ENCODE measurements around the gene RNASEL. TPM values are rescaled to one million over a fixed set of nuclear protein-coding genes. Genes with fewer than 3 reads are reported as not detected.

RNASEL gene
- total RNA-seq, 1 donor from 2014 or later, result 4.2 TPM

DNA sequence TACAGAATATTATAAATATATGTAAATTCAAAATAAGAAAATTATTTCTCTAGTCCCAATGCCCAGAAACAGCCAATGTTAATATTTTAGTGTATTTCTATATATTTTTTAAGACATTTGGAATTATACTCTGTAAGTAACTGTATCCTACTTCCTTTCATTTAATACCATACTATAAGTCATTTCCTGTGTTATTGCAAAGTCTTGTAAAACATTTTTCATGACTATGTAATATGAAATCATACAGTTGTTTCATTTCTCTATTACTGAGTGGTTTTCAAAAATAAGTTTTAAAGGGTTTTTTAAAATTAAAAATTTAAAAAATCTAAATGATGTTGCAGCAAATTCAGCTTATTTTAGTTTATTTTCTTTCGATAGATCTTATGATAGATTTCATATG is 2.0 kb downstream of the RNASEL start:
- Histone ChIP-seq H3K4me3 (ENCODE audit: low read length in 3 of 3) (no peak overlapping the region), H3K9me3 (ENCODE audit: control insufficient read depth in 3 of 3, low read length in 3 of 3) (no peaks in the 10 kb centered on the region), H3K9ac (ENCODE audit: low read depth in 1 of 3, low read length in 3 of 3) (no peak overlapping the region), H3K36me3 (ENCODE audit: control insufficient read depth in 3 of 3, insufficient read depth in 3 of 3, low read length in 3 of 3) (peaks cover 2 to 16% (median 15%) of the 10 kb centered on the region in 3 donors), H3K27ac (ENCODE audit: low read depth, low read length) (no peak overlapping the region), H3K4me1 (ENCODE audit: control insufficient read depth in 3 of 3, insufficient read depth in 3 of 3, low read length in 3 of 3) (peaks cover 9 to 21% (median 11%) of the 10 kb centered on the region in 3 donors), H3K27me3 (ENCODE audit: control insufficient read depth in 3 of 3, insufficient read depth in 3 of 3, low read length in 3 of 3) (no peaks in the 10 kb centered on the region)

DNA sequence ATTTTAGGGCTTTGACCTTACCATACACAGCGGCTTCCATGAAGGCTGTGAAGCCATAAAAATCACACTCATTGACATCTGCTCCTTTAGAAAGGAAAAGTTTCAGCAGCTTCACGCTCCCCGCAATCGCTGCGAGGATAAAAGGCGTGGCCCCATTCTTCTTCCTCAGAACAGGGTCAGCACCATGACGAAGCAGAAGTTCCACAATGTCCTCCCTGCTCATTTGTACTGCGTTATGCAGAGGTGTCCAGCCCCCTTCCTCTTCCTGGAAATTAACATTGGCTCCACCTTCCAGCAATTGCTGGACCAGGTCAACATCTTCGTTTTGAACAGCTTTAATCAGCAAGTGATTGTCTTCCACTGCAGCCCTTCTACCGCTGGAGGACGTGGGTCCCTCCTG is 2.7 kb downstream of the RNASEL start:
- peaks cover 2 to 19% (median 17%) of the 10 kb centered on the region in 3 donors for H3K36me3 ChIP-seq (ENCODE audit: control insufficient read depth in 3 of 3, insufficient read depth in 3 of 3, low read length in 3 of 3)

DNA sequence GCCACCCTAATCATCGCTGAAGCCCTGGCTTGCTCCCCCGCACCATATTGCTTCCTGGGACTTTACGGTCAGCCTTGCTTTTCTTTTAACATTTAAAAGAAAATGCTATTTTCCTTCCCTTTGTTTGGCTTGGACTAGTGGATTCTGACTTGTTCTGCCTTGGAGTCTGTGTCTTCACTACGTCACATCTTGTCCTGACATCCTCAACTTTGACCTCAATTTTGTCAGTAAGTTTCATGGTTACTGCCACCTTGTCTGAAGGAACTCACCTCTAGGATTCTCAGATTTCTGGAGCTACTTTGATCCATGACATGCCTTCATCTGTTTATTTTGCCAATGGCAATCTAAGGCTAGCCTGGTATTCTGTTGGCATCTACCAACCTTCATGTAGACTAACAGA is 4.3 kb downstream of the RNASEL start:
- peaks cover 11 to 34% (median 31%) of the 10 kb centered on the region in 3 donors for H3K36me3 ChIP-seq (ENCODE audit: control insufficient read depth in 3 of 3, insufficient read depth in 3 of 3, low read length in 3 of 3)
- H3K4me1 ChIP-seq (ENCODE audit: control insufficient read depth in 3 of 3, insufficient read depth in 3 of 3, low read length in 3 of 3), result peaks cover 9 to 21% (median 11%) of the 10 kb centered on the region in 3 donors
- H3K27me3 ChIP-seq (ENCODE audit: control insufficient read depth in 3 of 3, insufficient read depth in 3 of 3, low read length in 3 of 3), result no peaks in the 10 kb centered on the region
- no peak overlapping the region for H3K4me3 ChIP-seq (ENCODE audit: low read length in 3 of 3)
- H3K27ac ChIP-seq (ENCODE audit: low read depth, low read length), result no peak overlapping the region
- no peaks in the 10 kb centered on the region for H3K9me3 ChIP-seq (ENCODE audit: control insufficient read depth in 3 of 3, low read length in 3 of 3)
- H3K9ac ChIP-seq (ENCODE audit: low read depth in 1 of 3, low read length in 3 of 3), result no peak overlapping the region

More for the DNA sequence above, 2.7 kb downstream of the RNASEL start:
- Histone ChIP-seq H3K9me3 (ENCODE audit: control insufficient read depth in 3 of 3, low read length in 3 of 3) (no peaks in the 10 kb centered on the region), H3K27me3 (ENCODE audit: control insufficient read depth in 3 of 3, insufficient read depth in 3 of 3, low read length in 3 of 3) (no peaks in the 10 kb centered on the region), H3K4me1 (ENCODE audit: control insufficient read depth in 3 of 3, insufficient read depth in 3 of 3, low read length in 3 of 3) (peaks cover 9 to 21% (median 11%) of the 10 kb centered on the region in 3 donors), H3K4me3 (ENCODE audit: low read length in 3 of 3) (no peak overlapping the region), H3K9ac (ENCODE audit: low read depth in 1 of 3, low read length in 3 of 3) (no peak overlapping the region), H3K27ac (ENCODE audit: low read depth, low read length) (no peak overlapping the region)

DNA sequence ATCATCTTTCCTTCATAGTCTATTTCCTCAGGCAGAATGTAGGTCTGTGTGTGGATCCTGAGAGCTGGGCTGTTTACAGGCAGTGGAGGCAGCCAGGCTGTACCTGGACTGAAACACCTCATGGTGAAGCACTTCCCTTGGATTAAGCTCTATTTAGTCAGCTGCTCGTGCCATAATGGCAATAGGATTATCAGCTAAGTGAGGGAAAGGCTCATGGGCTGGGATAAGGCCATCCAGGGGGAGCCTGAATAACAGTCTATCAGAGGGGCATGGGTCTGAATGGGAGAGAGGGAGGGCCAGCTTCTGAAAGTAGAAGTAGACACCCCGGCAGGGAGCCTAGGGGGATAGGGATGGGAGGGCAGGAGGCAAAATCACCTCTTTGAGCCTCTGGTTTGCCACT is 8.3 kb downstream of the RNASEL start:
- H3K4me3 ChIP-seq (ENCODE audit: low read length in 3 of 3), result no peak overlapping the region
- H3K36me3 ChIP-seq (ENCODE audit: control insufficient read depth in 3 of 3, insufficient read depth in 3 of 3, low read length in 3 of 3), result peaks cover 10 to 36% (median 34%) of the 10 kb centered on the region in 3 donors
- H3K27ac ChIP-seq (ENCODE audit: low read depth, low read length), result no peak overlapping the region
- H3K4me1 ChIP-seq (ENCODE audit: control insufficient read depth in 3 of 3, insufficient read depth in 3 of 3, low read length in 3 of 3), result peaks cover 0 to 9% (median 0%) of the 10 kb centered on the region in 3 donors
- H3K9me3 ChIP-seq (ENCODE audit: control insufficient read depth in 3 of 3, low read length in 3 of 3), result no peaks in the 10 kb centered on the region
- no peaks in the 10 kb centered on the region for H3K27me3 ChIP-seq (ENCODE audit: control insufficient read depth in 3 of 3, insufficient read depth in 3 of 3, low read length in 3 of 3)
- no peak overlapping the region for H3K9ac ChIP-seq (ENCODE audit: low read depth in 1 of 3, low read length in 3 of 3)

DNA sequence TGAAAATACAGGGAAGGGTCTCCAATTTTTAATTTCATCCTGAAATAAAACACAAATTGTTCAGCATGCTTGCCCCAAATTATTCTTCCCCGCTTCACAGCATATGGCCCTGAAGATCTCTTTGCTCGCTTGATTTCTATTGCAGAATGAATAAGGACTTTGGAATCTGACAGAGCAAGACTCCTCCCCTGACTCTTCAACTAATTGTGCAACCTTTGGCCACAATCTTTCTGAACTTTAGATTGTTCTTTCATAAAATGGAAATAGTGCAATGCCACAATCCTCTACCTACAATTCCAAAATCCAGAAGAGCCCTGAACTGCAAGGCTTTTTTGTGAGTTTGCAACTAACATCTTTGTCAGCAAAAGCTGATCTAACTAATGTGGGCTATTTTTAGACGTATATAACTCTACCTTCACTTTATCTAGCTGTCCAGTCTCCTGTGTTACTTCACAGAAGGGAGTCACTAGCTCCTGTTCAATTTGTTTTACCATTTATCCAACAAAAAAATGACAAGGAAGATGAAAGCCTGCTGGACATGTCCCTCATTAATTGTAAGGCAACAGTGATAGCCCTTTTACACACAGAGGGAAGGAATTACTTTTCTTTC is 13.4 kb downstream of the RNASEL start:
- Histone ChIP-seq H3K4me1 (ENCODE audit: control insufficient read depth in 3 of 3, insufficient read depth in 3 of 3, low read length in 3 of 3) (peaks cover 0 to 5% (median 0%) of the 10 kb centered on the region in 3 donors), H3K27ac (ENCODE audit: low read depth, low read length) (no peak overlapping the region), H3K27me3 (ENCODE audit: control insufficient read depth in 3 of 3, insufficient read depth in 3 of 3, low read length in 3 of 3) (no peaks in the 10 kb centered on the region), H3K9ac (ENCODE audit: low read depth in 1 of 3, low read length in 3 of 3) (no peak overlapping the region), H3K9me3 (ENCODE audit: control insufficient read depth in 3 of 3, low read length in 3 of 3) (no peaks in the 10 kb centered on the region), H3K36me3 (ENCODE audit: control insufficient read depth in 3 of 3, insufficient read depth in 3 of 3, low read length in 3 of 3) (peaks cover 10 to 27% (median 25%) of the 10 kb centered on the region in 3 donors), H3K4me3 (ENCODE audit: low read length in 3 of 3) (no peak overlapping the region)

DNA sequence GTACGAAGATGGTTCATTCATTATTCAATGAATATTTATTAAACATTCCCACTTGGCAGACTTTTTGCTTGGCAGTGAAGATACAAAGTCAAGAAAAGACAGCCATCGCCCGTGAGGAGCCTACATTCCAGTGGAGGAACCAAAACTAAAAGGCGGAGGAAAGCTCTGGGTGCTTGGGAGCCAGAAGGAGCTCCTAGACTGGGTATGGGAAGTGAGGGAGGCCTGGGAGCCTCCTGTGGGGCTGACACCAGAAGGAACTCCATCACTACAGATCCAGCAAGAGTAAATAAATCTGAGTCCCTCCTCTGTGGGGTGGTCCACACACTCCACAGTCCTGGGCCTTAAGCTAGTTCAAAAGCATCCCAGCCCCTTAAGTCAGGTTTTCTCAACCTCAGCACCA is 14.9 kb downstream of the RNASEL start:
- Histone ChIP-seq H3K27ac (ENCODE audit: low read depth, low read length) (no peak overlapping the region), H3K36me3 (ENCODE audit: control insufficient read depth in 3 of 3, insufficient read depth in 3 of 3, low read length in 3 of 3) (peaks cover 0 to 12% (median 10%) of the 10 kb centered on the region in 3 donors), H3K4me3 (ENCODE audit: low read length in 3 of 3) (no peak overlapping the region), H3K9me3 (ENCODE audit: control insufficient read depth in 3 of 3, low read length in 3 of 3) (no peaks in the 10 kb centered on the region), H3K27me3 (ENCODE audit: control insufficient read depth in 3 of 3, insufficient read depth in 3 of 3, low read length in 3 of 3) (no peaks in the 10 kb centered on the region), H3K4me1 (ENCODE audit: control insufficient read depth in 3 of 3, insufficient read depth in 3 of 3, low read length in 3 of 3) (peaks cover 0 to 5% (median 0%) of the 10 kb centered on the region in 3 donors), H3K9ac (ENCODE audit: low read depth in 1 of 3, low read length in 3 of 3) (no peak overlapping the region)

DNA sequence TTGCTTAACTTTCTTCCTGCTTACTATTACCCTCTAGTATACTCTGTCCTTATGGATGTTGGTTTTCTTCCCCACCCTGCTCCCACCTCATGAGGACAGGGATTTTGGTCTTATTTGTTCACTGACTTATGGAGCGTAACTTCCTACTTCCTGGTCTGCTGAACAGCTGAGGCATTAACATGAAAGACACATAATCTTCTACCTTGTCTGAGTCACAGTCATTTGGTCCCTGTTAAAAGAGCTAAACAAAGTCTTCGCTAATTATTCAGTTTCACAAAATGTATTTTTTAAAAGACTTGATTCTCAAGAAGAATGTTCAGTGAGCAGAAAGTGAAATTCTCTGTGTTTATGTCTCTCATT is 18.5 kb downstream of the RNASEL start:
- no peaks in the 10 kb centered on the region for H3K9me3 ChIP-seq (ENCODE audit: control insufficient read depth in 3 of 3, low read length in 3 of 3)
- H3K36me3 ChIP-seq (ENCODE audit: control insufficient read depth in 3 of 3, insufficient read depth in 3 of 3, low read length in 3 of 3), result peaks cover 0 to 8% (median 7%) of the 10 kb centered on the region in 3 donors
- H3K27ac ChIP-seq (ENCODE audit: low read depth, low read length), result no peak overlapping the region

DNA sequence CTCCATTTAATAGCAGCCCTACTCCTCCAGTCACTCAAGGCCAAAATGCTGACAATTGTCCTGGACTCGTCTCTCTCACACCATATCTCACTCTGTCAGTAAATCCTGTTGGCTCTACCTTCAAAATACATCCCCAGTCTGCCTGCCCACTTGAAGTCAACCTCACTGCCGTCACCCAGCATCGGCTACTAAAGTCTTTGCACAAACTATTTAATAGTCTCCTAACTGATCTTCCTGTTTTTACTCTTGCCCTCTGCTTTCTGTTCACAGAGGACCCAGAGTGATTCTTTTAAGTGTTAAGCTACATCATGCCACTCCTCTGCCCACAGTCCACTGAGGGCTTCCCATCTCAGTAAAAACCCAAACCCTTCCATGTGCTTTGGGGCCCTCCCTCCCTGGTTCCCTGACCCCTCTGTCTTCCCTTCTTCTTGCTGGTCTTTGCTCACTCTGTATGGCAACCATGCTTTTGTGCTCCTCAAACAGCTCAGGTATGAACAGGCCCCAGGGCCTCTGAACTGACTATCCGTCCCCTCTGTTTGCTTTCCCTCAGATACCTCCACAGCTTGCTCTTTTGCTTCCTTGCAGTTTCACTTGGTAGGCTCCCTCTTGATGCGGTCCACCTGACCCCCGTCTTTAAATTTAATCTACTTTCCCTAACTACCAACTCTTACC is 19.0 kb downstream of the RNASEL start:
- H3K4me1 ChIP-seq (ENCODE audit: control insufficient read depth in 3 of 3, insufficient read depth in 3 of 3, low read length in 3 of 3), result no peaks in the 10 kb centered on the region

More for the DNA sequence above, 18.5 kb downstream of the RNASEL start:
- H3K4me1 ChIP-seq (ENCODE audit: control insufficient read depth in 3 of 3, insufficient read depth in 3 of 3, low read length in 3 of 3), result peaks cover 0 to 2% (median 0%) of the 10 kb centered on the region in 3 donors
- no peaks in the 10 kb centered on the region for H3K27me3 ChIP-seq (ENCODE audit: control insufficient read depth in 3 of 3, insufficient read depth in 3 of 3, low read length in 3 of 3)
- no peak overlapping the region for H3K9ac ChIP-seq (ENCODE audit: low read depth in 1 of 3, low read length in 3 of 3)
- no peak overlapping the region for H3K4me3 ChIP-seq (ENCODE audit: low read length in 3 of 3)

DNA sequence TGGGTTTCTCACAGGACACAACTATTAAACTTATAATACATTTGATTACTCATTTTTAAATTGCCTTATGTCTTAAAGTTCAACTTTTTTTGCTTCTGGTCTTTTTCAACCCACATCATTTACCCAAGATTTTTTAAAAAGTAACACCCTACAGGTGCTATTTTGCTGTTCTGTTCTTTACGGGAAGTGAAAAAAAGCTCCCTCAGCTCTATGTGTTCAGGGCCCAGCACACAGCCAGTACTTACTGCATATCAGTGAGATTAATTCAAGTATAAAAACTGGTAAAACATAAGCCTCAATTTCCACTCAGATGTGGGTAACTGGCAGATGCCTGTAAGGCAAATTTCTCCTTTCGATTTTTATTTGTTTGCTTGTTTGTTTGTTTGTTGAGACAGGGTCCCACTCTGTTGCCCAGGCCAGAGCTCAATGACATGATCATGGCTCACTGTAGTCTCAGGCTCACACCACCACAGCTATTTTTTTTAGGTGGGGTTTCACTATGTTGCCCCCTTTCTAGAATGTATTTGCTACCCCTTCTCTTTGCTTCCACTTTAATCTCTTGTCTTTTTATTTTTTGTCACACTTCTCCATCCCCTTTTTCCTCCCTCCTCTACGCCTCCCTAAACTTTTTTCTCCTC is 20.3 kb downstream of the RNASEL start:
- Histone ChIP-seq H3K4me1 (ENCODE audit: control insufficient read depth in 3 of 3, insufficient read depth in 3 of 3, low read length in 3 of 3) (no peaks in the 10 kb centered on the region), H3K36me3 (ENCODE audit: control insufficient read depth in 3 of 3, insufficient read depth in 3 of 3, low read length in 3 of 3) (no peaks in the 10 kb centered on the region), H3K4me3 (ENCODE audit: low read length in 3 of 3) (no peak overlapping the region)

More for the DNA sequence above, 19.0 kb downstream of the RNASEL start:
- H3K4me3 ChIP-seq (ENCODE audit: low read length in 3 of 3), result no peak overlapping the region
- no peaks in the 10 kb centered on the region for H3K27me3 ChIP-seq (ENCODE audit: control insufficient read depth in 3 of 3, insufficient read depth in 3 of 3, low read length in 3 of 3)
- no peak overlapping the region for H3K27ac ChIP-seq (ENCODE audit: low read depth, low read length)
- H3K36me3 ChIP-seq (ENCODE audit: control insufficient read depth in 3 of 3, insufficient read depth in 3 of 3, low read length in 3 of 3), result peaks cover 0 to 7% (median 5%) of the 10 kb centered on the region in 3 donors
- no peak overlapping the region for H3K9ac ChIP-seq (ENCODE audit: low read depth in 1 of 3, low read length in 3 of 3)
- H3K9me3 ChIP-seq (ENCODE audit: control insufficient read depth in 3 of 3, low read length in 3 of 3), result no peaks in the 10 kb centered on the region

DNA sequence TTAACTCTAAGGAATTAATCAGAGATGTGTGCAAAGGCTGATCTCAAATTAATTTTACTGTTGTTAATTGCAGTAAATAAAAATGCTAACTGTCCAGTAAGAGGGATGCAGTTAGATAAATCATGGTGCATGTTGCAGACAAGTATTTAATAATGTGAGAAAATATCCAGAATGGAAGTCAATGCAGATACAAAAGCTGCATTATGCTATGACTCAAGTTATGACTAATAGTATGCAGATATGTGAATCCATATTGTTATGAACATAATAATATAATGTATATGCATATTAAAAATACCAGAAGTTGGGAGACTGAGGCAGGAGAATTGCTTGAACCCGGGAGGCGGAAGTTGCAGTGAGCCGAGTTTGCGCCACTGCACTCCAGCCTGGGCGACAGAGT is 21.4 kb downstream of the RNASEL start:
- H3K27ac ChIP-seq (ENCODE audit: low read depth, low read length), result no peak overlapping the region
- no peak overlapping the region for H3K9ac ChIP-seq (ENCODE audit: low read depth in 1 of 3, low read length in 3 of 3)
- no peaks in the 10 kb centered on the region for H3K36me3 ChIP-seq (ENCODE audit: control insufficient read depth in 3 of 3, insufficient read depth in 3 of 3, low read length in 3 of 3)
- H3K4me1 ChIP-seq (ENCODE audit: control insufficient read depth in 3 of 3, insufficient read depth in 3 of 3, low read length in 3 of 3), result no peaks in the 10 kb centered on the region
- no peaks in the 10 kb centered on the region for H3K27me3 ChIP-seq (ENCODE audit: control insufficient read depth in 3 of 3, insufficient read depth in 3 of 3, low read length in 3 of 3)
- no peak overlapping the region for H3K4me3 ChIP-seq (ENCODE audit: low read length in 3 of 3)
- H3K9me3 ChIP-seq (ENCODE audit: control insufficient read depth in 3 of 3, low read length in 3 of 3), result no peaks in the 10 kb centered on the region

More for the DNA sequence above, 20.3 kb downstream of the RNASEL start:
- Histone ChIP-seq H3K9me3 (ENCODE audit: control insufficient read depth in 3 of 3, low read length in 3 of 3) (no peaks in the 10 kb centered on the region), H3K27ac (ENCODE audit: low read depth, low read length) (no peak overlapping the region), H3K27me3 (ENCODE audit: control insufficient read depth in 3 of 3, insufficient read depth in 3 of 3, low read length in 3 of 3) (no peaks in the 10 kb centered on the region), H3K9ac (ENCODE audit: low read depth in 1 of 3, low read length in 3 of 3) (no peak overlapping the region)
